Measurements from ENCODE around the gene SLC9A1. TPM values are rescaled to one million over a fixed set of nuclear protein-coding genes. Genes with fewer than 3 reads are reported as not detected.

Gene SLC9A1
- total RNA-seq, 1 experiment from 2014 or later: 21.7 TPM

GRCh38 chr1:27149084-27149761 is 5.7 kb downstream of the SLC9A1 start (continued):
- TF ChIP-seq ATF3 (IDR thresholded peaks at IDR 0.05): no peak
- no peak for TF ChIP-seq JUND (IDR thresholded peaks at IDR 0.05)
- no peak for TF ChIP-seq CEBPB (IDR thresholded peaks at IDR 0.05; ENCODE audit: low read depth)
- TF ChIP-seq SIN3A (IDR thresholded peaks at IDR 0.05; ENCODE audit: low read depth): no peak
- no peak for TF ChIP-seq ZNF274 (IDR thresholded peaks at IDR 0.05; ENCODE audit: low read depth, low read length)
- no peak for TF ChIP-seq POLR2A (IDR thresholded peaks at IDR 0.05; ENCODE audit: borderline replicate concordance, extremely low read depth, insufficient read depth, insufficient read length)
- TF ChIP-seq ZFX (IDR thresholded peaks at IDR 0.05): no peak
- no peak for TF ChIP-seq RAD21 (IDR thresholded peaks at IDR 0.05; ENCODE audit: low read depth)
- TF ChIP-seq POLR2AphosphoS5 (IDR thresholded peaks at IDR 0.05; ENCODE audit: low read depth, low read length): no peak
- no peak for TF ChIP-seq EGR1 (IDR thresholded peaks at IDR 0.05; ENCODE audit: low read depth)

- peaks cover 29 to 42% of the 10 kb centered on the region in 2 experiments for H3K4me1 ChIP-seq (ENCODE audit: control insufficient read depth in 1 of 2, insufficient read depth in 2 of 2, low read length in 2 of 2)
- TF ChIP-seq EGR1 (IDR thresholded peaks at IDR 0.05; ENCODE audit: low read depth) (no peak), CBX3 (IDR thresholded peaks at IDR 0.05; ENCODE audit: low read depth) (no peak), REST (IDR thresholded peaks at IDR 0.05; ENCODE audit: low read depth) (no peak), ELF1 (IDR thresholded peaks at IDR 0.05; ENCODE audit: borderline replicate concordance, low read depth) (no peak), CEBPB (IDR thresholded peaks at IDR 0.05; ENCODE audit: low read depth) (no peak), SRF (IDR thresholded peaks at IDR 0.05; ENCODE audit: low read depth) (no peak), POLR2AphosphoS5 (IDR thresholded peaks at IDR 0.05; ENCODE audit: low read depth, low read length) (no peak), RAD21 (IDR thresholded peaks at IDR 0.05; ENCODE audit: low read depth) (no peak), YY1 (IDR thresholded peaks at IDR 0.05; ENCODE audit: extremely low read depth, insufficient replicate concordance, low read depth, low read length) (no peak), ZBTB33 (IDR thresholded peaks at IDR 0.05; ENCODE audit: extremely low read depth, insufficient replicate concordance, low read length) (no peak), SIN3A (IDR thresholded peaks at IDR 0.05; ENCODE audit: low read depth) (no peak), ATF3 (IDR thresholded peaks at IDR 0.05) (no peak), ZFX (IDR thresholded peaks at IDR 0.05) (no peak), FOSL1 (IDR thresholded peaks at IDR 0.05; ENCODE audit: low read depth) (no peak), MAX (IDR thresholded peaks at IDR 0.05) (no peak), ZNF274 (IDR thresholded peaks at IDR 0.05; ENCODE audit: low read depth, low read length) (no peak)
These were observed 6.3 kb downstream of the SLC9A1 start for GRCh38 chr1:27148591-27148990.

More at GRCh38 chr1:27148591-27148990, 6.3 kb downstream of the SLC9A1 start:
- no peak overlapping the region for H3K4me3 ChIP-seq (replicated peaks in 1 of 2; ENCODE audit: low read depth in 1 of 2, low read length in 2 of 2)
- DNase-seq (ENCODE audit: low read depth, low spot score): no peak
- no peak for ATAC-seq
- H4K20me1 ChIP-seq (ENCODE audit: insufficient read depth): no peaks in the 10 kb centered on the region
- no peaks in the 10 kb centered on the region for H3K9me2 ChIP-seq (ENCODE audit: insufficient read depth)
- H3K36me3 ChIP-seq (ENCODE audit: control insufficient read depth in 1 of 2, insufficient read depth in 2 of 2, low read length in 2 of 2): no peaks in the 10 kb centered on the region; a peak in 1 of 4 replicates
- POLR2A ChIA-PET: no interaction called here
- H3K9me3 ChIP-seq (ENCODE audit: control insufficient read depth in 1 of 2, insufficient read depth in 1 of 2, low read depth in 1 of 2, low read length in 2 of 2): no peaks in the 10 kb centered on the region
- intact Hi-C loops (cut with micrococcal nuclease): no loop called here
- H3K27ac ChIP-seq (ENCODE audit: low read depth, low read length): no peak overlapping the region
- no peak overlapping the region for H3K4me2 ChIP-seq (ENCODE audit: low read length)
- peaks cover 65% of the 10 kb centered on the region for H3K79me2 ChIP-seq (ENCODE audit: insufficient read depth, low read length)
- RAD21 ChIA-PET (ENCODE audit: low non-redundant PET in 1 of 2, low total read pairs in 2 of 2, uncharacterized antibody in 2 of 2, unreplicated experiment in 2 of 2): no interaction called here
- no peak overlapping the region for H3K9ac ChIP-seq (ENCODE audit: low read length)
- no TSS peak for BruUV-seq (replicated peaks)
- no peaks in the 10 kb centered on the region for H3K27me3 ChIP-seq (ENCODE audit: insufficient read depth, low read length)
- no peak overlapping the region for H2AFZ ChIP-seq (ENCODE audit: low read depth, low read length, poor library complexity, severe bottlenecking)
- CTCF ChIA-PET: no interaction called here
